ENCODE results near the gene FGA. TPM values are rescaled to one million over a fixed set of nuclear protein-coding genes. Genes with fewer than 3 reads are reported as not detected.

The FGA gene
- total RNA-seq, 1 experiment from 2014 or later: not detected

GRCh38 chr4:154608361-154609252, 18.1 kb upstream of the FGA start:
- no peaks in the 10 kb centered on the region for H3K27me3 Mint-ChIP-seq (ENCODE audit: unreplicated experiment)
- CTCF ChIA-PET: no interaction called here
- no peak overlapping the region for H3K27ac Mint-ChIP-seq (ENCODE audit: unreplicated experiment)
- intact Hi-C loops (cut with micrococcal nuclease; ENCODE audit: unreplicated experiment): no loop called here
- no peak for DNase-seq
- no peaks in the 10 kb centered on the region for H3K36me3 Mint-ChIP-seq (ENCODE audit: insufficient read depth, unreplicated experiment)
- H3K4me3 Mint-ChIP-seq (ENCODE audit: low read depth, unreplicated experiment): no peak overlapping the region
- BruUV-seq (replicated peaks): no TSS peak
- no peak for TF ChIP-seq CTCF (IDR thresholded peaks at IDR 0.05; ENCODE audit: unreplicated experiment)
- no peaks in the 10 kb centered on the region for H3K9me3 Mint-ChIP-seq (ENCODE audit: low read depth, unreplicated experiment)
- H3K4me1 Mint-ChIP-seq (ENCODE audit: low read depth, unreplicated experiment): peaks cover 8% of the 10 kb centered on the region

GRCh38 chr4:154606728-154607723, 16.5 kb upstream of the FGA start:
- DNase-seq: no peak
- no peak overlapping the region for H3K27ac Mint-ChIP-seq (ENCODE audit: unreplicated experiment)
- no peak for TF ChIP-seq CTCF (IDR thresholded peaks at IDR 0.05; ENCODE audit: unreplicated experiment)
- BruUV-seq (replicated peaks): no TSS peak
- no peak overlapping the region for H3K4me3 Mint-ChIP-seq (ENCODE audit: low read depth, unreplicated experiment)
- intact Hi-C loops (cut with micrococcal nuclease; ENCODE audit: unreplicated experiment): no loop called here
- H3K36me3 Mint-ChIP-seq (ENCODE audit: insufficient read depth, unreplicated experiment): no peaks in the 10 kb centered on the region
- CTCF ChIA-PET: no interaction called here
- H3K4me1 Mint-ChIP-seq (ENCODE audit: low read depth, unreplicated experiment): peaks cover 18% of the 10 kb centered on the region
- H3K9me3 Mint-ChIP-seq (ENCODE audit: low read depth, unreplicated experiment): no peaks in the 10 kb centered on the region
- H3K27me3 Mint-ChIP-seq (ENCODE audit: unreplicated experiment): no peaks in the 10 kb centered on the region

- intact Hi-C loops (cut with micrococcal nuclease; ENCODE audit: unreplicated experiment): no loop called here
- Mint-ChIP-seq H3K36me3 (ENCODE audit: insufficient read depth, unreplicated experiment) (no peaks in the 10 kb centered on the region), H3K27me3 (ENCODE audit: unreplicated experiment) (no peaks in the 10 kb centered on the region), H3K4me3 (ENCODE audit: low read depth, unreplicated experiment) (no peak overlapping the region), H3K9me3 (ENCODE audit: low read depth, unreplicated experiment) (no peaks in the 10 kb centered on the region), H3K27ac (ENCODE audit: unreplicated experiment) (no peak overlapping the region), H3K4me1 (ENCODE audit: low read depth, unreplicated experiment) (peaks cover 19% of the 10 kb centered on the region)
- no peak for DNase-seq
- CTCF ChIA-PET: no interaction called here
- no peak for TF ChIP-seq CTCF (IDR thresholded peaks at IDR 0.05; ENCODE audit: unreplicated experiment)
- no TSS peak for BruUV-seq (replicated peaks)
These were observed 14.2 kb upstream of the FGA start for GRCh38 chr4:154604696-154605200.

GRCh38 chr4:154603033-154603943, 12.7 kb upstream of the FGA start:
- H3K27ac Mint-ChIP-seq (ENCODE audit: unreplicated experiment): no peak overlapping the region
- CTCF ChIA-PET: no interaction called here
- no peak overlapping the region for H3K4me3 Mint-ChIP-seq (ENCODE audit: low read depth, unreplicated experiment)
- H3K4me1 Mint-ChIP-seq (ENCODE audit: low read depth, unreplicated experiment): peaks cover 19% of the 10 kb centered on the region
- no peaks in the 10 kb centered on the region for H3K27me3 Mint-ChIP-seq (ENCODE audit: unreplicated experiment)
- no peak for DNase-seq
- no TSS peak for BruUV-seq (replicated peaks)
- no peaks in the 10 kb centered on the region for H3K9me3 Mint-ChIP-seq (ENCODE audit: low read depth, unreplicated experiment)
- intact Hi-C loops (cut with micrococcal nuclease; ENCODE audit: unreplicated experiment): no loop called here
- no peak for TF ChIP-seq CTCF (IDR thresholded peaks at IDR 0.05; ENCODE audit: unreplicated experiment)
- no peaks in the 10 kb centered on the region for H3K36me3 Mint-ChIP-seq (ENCODE audit: insufficient read depth, unreplicated experiment)
